Measurements from ENCODE around the gene PEPD. TPM values are rescaled to one million over a fixed set of nuclear protein-coding genes. Genes with fewer than 3 reads are reported as not detected.

Gene PEPD
- total RNA-seq, 4 donors from 2014 or later: 58.9 to 81.0 (median 70.7) TPM

- TF ChIP-seq CTCF (IDR thresholded peaks at IDR 0.05): no peak
- no peak for TF ChIP-seq POLR2A (IDR thresholded peaks at IDR 0.05)
- no peak overlapping the region for H3K4me3 ChIP-seq (ENCODE audit: low read depth, poor library complexity, severe bottlenecking)
- intact Hi-C loops (cut with DNase I; ENCODE audit: low total_unique reads): no loop called here
- WGBS, 2 donors: 87 to 93% methylated on average over 7 of the region's 7 CpGs
- peak in 1 of 2 donors; percentile 59 for DNase-seq (ENCODE audit: low spot score in 2 of 2)
Observed at GRCh38 chr19:33470040-33470330, 51.6 kb downstream of the PEPD start.

- DNase-seq (ENCODE audit: low spot score in 2 of 2): peak in 1 of 2 donors; percentile 78
- intact Hi-C loops (cut with DNase I; ENCODE audit: low total_unique reads): no loop called here
- TF ChIP-seq CTCF (IDR thresholded peaks at IDR 0.05): no peak
- no peak for TF ChIP-seq POLR2A (IDR thresholded peaks at IDR 0.05)
- 90 to 91% methylated on average over 20 of the region's 20 CpGs for WGBS, 2 donors
- H3K4me3 ChIP-seq (ENCODE audit: low read depth, poor library complexity, severe bottlenecking): no peak overlapping the region
Observed at GRCh38 chr19:33469171-33470039, 52.2 kb downstream of the PEPD start.

GRCh38 chr19:33468361-33469170 is 53.0 kb downstream of the PEPD start:
- intact Hi-C loops (cut with DNase I; ENCODE audit: low total_unique reads): no loop called here
- no peak for TF ChIP-seq POLR2A (IDR thresholded peaks at IDR 0.05)
- TF ChIP-seq CTCF (IDR thresholded peaks at IDR 0.05): no peak
- DNase-seq (ENCODE audit: low spot score in 2 of 2): peak in 1 of 2 donors; percentile 76
- H3K4me3 ChIP-seq (ENCODE audit: low read depth, poor library complexity, severe bottlenecking): no peak overlapping the region
- WGBS, 2 donors: 80 to 89% methylated on average over 27 to 29 of the region's 31 CpGs

- TF ChIP-seq CTCF (IDR thresholded peaks at IDR 0.05): no peak
- no peak for TF ChIP-seq POLR2A (IDR thresholded peaks at IDR 0.05)
- intact Hi-C loops (cut with DNase I; ENCODE audit: low total_unique reads): no loop called here
- 96% methylated on average over 11 of the region's 11 CpGs for WGBS, 2 donors
Observed at GRCh38 chr19:33467851-33468250, 53.7 kb downstream of the PEPD start.

GRCh38 chr19:33465834-33466233 is 55.8 kb downstream of the PEPD start:
- 92% methylated on average over 1 of the region's 1 CpG for WGBS, 2 donors
- intact Hi-C loops (cut with DNase I; ENCODE audit: low total_unique reads): no loop called here
- H3K4me3 ChIP-seq (ENCODE audit: low read depth, poor library complexity, severe bottlenecking): no peak overlapping the region
- TF ChIP-seq POLR2A (IDR thresholded peaks at IDR 0.05) (no peak), CTCF (IDR thresholded peaks at IDR 0.05) (no peak)
- no peak for DNase-seq (ENCODE audit: low spot score in 2 of 2)

More at GRCh38 chr19:33467851-33468250, 53.7 kb downstream of the PEPD start:
- peak in 1 of 2 donors; percentile 50 for DNase-seq (ENCODE audit: low spot score in 2 of 2)
- H3K4me3 ChIP-seq (ENCODE audit: low read depth, poor library complexity, severe bottlenecking): no peak overlapping the region
